CD4-positive, alpha-beta T cell treated with Interleukin-1 beta for 1 hour (primary cell): ENCODE results near the gene PICALM.

Experiments
- DNase-seq, 2 donors: peaks; one replicate each; pipeline ENCODE4 v3.0.0-alpha.2; 2020 to 2022

The PICALM gene

GRCh38 chr11:86073948-86074347 lies 5.1 kb upstream of the PICALM start:
- no peak for DNase-seq

GRCh38 chr11:86072211-86072610 lies 3.3 kb upstream of the PICALM start:
- no peak for DNase-seq

- no peak for DNase-seq
Measured at GRCh38 chr11:86070142-86071056, 1.5 kb upstream of the PICALM start.

- DNase-seq, result peak in 1 of 2 donors; percentile 59
Measured at GRCh38 chr11:86069408-86070101, 671 bp upstream of the PICALM start.

GRCh38 chr11:86068138-86068871 lies 579 bp downstream of the PICALM start:
- DNase-seq, result peak in 1 of 2 donors; percentile 32

- DNase-seq, result no peak
Measured at GRCh38 chr11:86067851-86068137, 1.1 kb downstream of the PICALM start.

- no peak for DNase-seq
Measured at GRCh38 chr11:86067009-86067850, 1.7 kb downstream of the PICALM start.

GRCh38 chr11:86066657-86067008 lies 2.3 kb downstream of the PICALM start:
- DNase-seq, result no peak

GRCh38 chr11:86066033-86066432 lies 2.9 kb downstream of the PICALM start:
- DNase-seq, result no peak

GRCh38 chr11:86064220-86064803 lies 4.6 kb downstream of the PICALM start:
- no peak for DNase-seq

- no peak for DNase-seq
Measured at GRCh38 chr11:86063536-86063935, 5.3 kb downstream of the PICALM start.

- DNase-seq, result no peak
Measured at GRCh38 chr11:86062719-86063118, 6.2 kb downstream of the PICALM start.

GRCh38 chr11:86061483-86062205 lies 7.2 kb downstream of the PICALM start:
- DNase-seq, result no peak

GRCh38 chr11:86060544-86060943 lies 8.3 kb downstream of the PICALM start:
- DNase-seq, result no peak

- DNase-seq, result no peak
Measured at GRCh38 chr11:86058360-86058759, 10.5 kb downstream of the PICALM start.

GRCh38 chr11:86056351-86056854 lies 12.5 kb downstream of the PICALM start:
- DNase-seq, result no peak

GRCh38 chr11:86052693-86053641 lies 15.9 kb downstream of the PICALM start:
- no peak for DNase-seq

GRCh38 chr11:86050196-86050709 lies 18.6 kb downstream of the PICALM start:
- DNase-seq, result no peak

GRCh38 chr11:86047275-86047991 lies 21.5 kb downstream of the PICALM start:
- DNase-seq, result peak; percentile 19 to 52
